Measurements from ENCODE around the gene LOC101059915.

LOC101059915 gene

GRCh38 chrX:71667328-71668247, at the start of gene LOC101059915:
Gene LOC101059915, plus strand, starts transcription at chrX:71667546.
- no peak for DNase-seq (ENCODE audit: low spot score)

DNA sequence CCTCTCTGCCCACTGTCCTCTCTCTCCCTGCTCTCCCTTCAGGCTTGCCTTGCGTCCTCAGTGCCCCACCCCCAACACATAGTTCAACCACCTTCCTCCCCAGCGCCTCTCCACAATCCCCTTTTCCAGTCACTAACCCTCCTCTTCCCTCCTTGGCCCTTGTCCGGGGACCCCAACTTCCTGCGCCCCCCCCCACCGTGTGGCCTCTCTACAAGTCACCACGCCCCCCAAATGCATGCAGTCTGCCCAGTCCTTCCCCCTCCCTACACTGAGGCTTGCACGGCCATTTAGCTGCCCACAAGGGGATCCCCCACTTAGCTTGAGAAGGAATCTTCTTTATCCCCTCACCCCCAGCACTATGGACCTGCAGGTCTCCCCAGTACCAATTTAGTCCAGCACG, 49.6 kb upstream of the LOC101059915 start:
- no peak for DNase-seq (ENCODE audit: low spot score)

DNA sequence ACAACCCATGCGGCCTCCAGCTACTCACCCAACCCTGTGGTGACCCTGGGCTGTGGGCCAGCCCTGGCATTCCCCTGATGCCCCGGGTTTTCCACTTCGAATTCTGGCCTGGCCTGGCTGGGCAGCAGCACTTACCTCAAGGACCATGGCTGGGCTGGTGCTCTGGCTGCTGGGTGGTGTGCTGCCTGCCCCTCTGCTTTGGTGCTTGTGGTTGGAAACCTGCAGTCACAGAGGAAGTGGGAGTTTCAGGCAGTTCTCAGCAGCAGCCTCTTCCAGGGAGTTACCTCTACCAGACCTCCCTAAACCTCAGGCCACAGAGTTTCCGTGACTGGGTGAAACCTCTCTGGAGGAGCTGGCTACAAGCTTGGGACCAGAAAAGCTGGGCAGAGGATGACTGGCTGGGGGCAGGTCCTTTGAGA, 49.0 kb upstream of the LOC101059915 start, which contains the start of gene CXCR3:
Gene CXCR3 (minus strand): TSS at position 209 of the 419 bp plus-strand sequence. CDS start 62 bp downstream, at position 147.
- peak; percentile 60 for DNase-seq (ENCODE audit: low spot score)

- no peak for DNase-seq (ENCODE audit: low spot score)
Observed at GRCh38 chrX:71618787-71619186, 48.6 kb upstream of the LOC101059915 start.

GRCh38 chrX:71619193-71619592, 48.2 kb upstream of the LOC101059915 start:
- DNase-seq (ENCODE audit: low spot score): peak; percentile 38

GRCh38 chrX:71619986-71620385, 47.4 kb upstream of the LOC101059915 start:
- DNase-seq (ENCODE audit: low spot score): no peak

GRCh38 chrX:71621603-71622002, 45.7 kb upstream of the LOC101059915 start:
- DNase-seq (ENCODE audit: low spot score): no peak

DNA sequence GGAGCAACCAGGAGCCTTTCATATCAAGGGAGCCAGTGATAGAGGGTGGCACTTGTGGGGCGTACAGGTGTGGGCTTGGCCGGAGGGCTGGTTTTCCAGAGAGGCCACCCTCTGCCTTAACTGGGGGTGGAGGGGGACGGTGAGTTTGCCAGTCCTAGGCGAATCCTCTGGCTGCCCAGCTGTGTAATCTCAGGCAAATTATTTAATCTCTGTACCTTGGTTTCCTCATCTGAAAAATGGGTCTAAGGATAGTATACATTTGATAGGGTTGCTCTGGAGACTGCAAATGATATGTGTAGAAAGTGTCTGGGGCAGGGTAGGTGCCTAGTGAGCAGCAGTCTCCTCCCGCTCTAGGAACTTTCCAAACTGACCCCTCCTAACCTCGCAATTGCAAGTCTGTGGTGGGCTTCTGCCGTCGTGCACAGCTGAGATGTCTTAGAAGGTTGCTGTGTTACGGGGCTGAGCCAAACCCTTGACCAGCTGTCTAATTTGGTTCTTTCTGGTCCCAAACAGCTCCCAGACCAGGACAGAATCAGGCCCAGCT, 45.2 kb upstream of the LOC101059915 start:
- no peak for DNase-seq (ENCODE audit: low spot score)

DNA sequence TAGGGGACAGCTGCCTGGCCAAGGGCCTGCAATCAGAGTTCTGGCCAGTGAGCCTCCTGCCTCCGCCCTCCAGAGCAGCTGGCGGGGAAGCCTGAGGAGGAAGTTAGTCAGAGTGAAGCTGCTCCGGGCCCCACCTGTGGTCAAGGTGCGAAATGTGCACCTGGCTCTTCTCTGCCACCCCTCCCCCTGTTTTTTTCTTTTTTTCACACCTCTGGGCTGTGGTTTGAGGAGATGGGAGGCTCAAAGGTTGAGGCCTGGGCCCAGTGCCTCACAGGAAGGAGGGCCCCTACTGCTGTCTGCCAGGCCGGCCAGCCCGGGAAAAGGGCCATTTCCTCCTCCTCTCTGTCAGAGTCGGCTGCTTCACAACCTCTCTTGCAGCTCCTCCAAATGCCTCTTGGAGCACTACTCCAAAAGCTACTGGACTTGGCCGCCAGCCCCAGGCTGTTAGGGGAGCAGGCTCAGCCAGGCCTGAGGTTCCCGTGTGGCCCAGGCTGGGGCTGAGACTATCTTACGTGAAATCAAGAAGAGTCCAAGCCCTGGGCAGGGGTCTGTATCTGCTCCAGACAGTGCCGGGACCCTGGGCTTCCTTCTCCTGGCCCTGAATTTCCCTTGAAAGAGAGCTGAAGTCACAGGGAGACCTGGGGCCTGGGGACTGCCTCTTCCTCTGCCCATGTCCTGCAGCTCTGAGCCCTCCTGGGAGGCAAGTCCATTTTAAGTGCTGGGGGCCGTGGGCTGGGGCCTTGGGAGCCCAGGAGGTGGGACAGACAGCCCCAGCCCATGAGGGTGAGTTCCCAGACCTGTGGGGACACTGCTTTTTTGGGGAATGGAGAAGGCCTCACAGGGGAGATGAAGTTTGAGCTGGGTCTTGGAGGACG, 44.5 kb upstream of the LOC101059915 start:
- DNase-seq (ENCODE audit: low spot score): peak; percentile 81

DNA sequence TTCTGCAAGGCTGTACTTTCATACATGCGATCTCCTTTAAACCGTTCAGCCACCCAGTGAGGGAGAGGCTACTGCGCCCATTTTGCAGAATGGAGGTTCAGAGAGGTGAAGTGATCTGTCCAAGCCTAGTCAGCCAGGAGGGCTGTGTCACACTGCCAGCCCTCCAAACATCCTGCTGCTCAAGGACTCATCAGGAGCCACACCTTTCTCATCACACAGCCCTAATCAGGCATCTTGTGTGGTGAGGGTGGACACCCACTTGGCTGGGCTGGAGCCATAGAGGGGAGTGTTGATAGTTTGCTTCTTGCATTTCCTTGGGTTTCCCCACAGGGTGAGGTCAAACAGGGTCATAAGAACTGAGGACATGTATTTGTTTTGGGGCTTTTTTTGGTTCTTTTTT, 43.6 kb upstream of the LOC101059915 start:
- DNase-seq (ENCODE audit: low spot score): no peak

GRCh38 chrX:71625471-71625870, 41.9 kb upstream of the LOC101059915 start:
- DNase-seq (ENCODE audit: low spot score): no peak

- DNase-seq (ENCODE audit: low spot score): no peak
Observed at GRCh38 chrX:71626576-71626975, 40.8 kb upstream of the LOC101059915 start.

GRCh38 chrX:71627588-71628404, 39.5 kb upstream of the LOC101059915 start:
- DNase-seq (ENCODE audit: low spot score): no peak

DNA sequence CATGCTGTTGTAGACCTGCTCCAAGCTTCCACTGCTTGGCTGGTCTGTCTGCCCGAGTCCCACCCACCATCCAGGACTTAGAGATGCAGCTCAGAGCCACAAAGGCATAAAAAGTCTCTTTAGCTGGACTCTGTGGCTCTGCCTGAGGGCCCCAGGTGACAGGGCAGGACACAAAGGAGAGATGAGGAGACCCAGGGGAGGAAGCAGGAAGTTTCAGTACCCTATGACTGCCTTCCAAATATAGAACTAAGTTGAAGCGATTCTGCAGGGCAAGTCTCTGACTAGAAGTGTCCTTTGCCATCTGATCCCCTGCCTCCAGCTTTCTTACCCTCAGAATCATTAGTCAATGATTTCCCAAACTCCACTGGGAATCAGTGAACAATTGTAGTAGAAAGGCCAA, 37.9 kb upstream of the LOC101059915 start:
- DNase-seq (ENCODE audit: low spot score): no peak

DNA sequence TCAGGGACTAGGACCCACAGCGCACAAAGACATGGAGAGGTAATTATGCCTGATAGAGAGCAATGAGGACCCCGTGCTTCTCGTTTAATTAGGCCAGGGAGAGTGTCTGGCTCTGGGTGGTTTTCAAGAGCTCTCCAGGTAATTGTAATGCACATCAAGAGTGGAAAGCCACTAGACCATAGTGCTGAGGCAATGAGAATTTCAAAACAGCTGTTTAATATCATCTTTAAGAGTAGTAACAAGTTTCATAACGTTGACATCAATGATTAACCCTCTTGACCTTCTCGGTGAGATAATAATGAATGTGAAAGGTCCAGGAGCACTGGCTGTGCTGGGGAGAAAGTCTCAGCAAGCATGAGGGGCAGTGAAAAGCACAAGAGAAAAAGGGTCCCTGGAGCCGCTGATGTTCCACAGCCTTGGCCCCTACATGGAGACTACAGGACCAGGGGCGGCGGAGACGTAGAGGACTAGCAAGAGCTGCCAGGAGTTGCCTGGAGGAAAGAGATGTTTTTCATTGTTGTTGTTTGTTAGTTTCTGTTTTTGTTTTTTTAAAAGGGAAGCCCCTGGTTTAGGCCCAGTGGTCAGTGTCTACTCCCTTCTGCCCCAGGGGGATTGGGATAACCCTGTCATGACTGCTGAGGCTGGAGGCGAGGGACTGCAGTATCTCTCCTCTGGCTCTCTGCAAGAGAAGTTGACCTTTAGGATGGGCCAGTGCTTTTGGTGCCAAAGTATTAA, 34.3 kb upstream of the LOC101059915 start:
- no peak for DNase-seq (ENCODE audit: low spot score)

GRCh38 chrX:71634366-71634765, 33.0 kb upstream of the LOC101059915 start:
- DNase-seq (ENCODE audit: low spot score): no peak

DNA sequence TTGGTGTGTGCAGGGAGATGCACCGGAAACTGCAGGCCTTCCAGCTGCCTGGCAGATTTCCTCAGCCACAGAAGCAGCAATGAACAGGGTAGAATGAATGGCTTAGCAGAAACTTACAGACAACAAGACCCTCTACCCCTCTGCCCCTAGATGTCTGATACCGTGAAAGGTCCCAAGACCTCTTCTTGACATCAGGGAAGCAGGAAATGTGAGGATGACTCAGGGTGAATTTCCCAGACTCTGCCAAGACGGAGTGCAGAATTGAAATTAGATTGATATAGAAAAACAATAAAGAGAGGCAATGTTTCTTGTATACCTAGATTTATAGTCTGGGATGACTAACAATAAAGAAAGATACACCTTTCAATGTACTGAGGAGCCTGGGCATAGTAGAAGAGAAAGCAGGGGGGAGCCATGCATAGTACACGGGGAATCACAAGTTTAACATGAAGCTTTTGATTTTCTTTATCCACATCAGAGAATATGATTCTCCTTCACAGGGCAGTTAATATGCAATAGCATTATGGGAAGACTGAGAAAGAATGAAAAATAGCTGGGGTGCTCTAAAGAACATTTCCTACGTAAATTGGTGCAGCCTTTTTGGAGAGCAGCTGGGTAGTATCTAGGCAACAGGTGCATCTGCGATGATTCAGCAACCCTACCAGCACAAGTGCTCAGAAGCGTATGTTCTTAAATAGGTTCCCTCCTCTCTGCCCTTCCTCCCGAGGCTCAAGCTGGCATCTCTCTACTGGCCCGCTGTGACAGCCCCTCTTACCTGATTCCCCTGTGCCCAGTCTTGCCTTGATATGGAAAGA, 30.7 kb upstream of the LOC101059915 start:
- DNase-seq (ENCODE audit: low spot score): no peak

DNA sequence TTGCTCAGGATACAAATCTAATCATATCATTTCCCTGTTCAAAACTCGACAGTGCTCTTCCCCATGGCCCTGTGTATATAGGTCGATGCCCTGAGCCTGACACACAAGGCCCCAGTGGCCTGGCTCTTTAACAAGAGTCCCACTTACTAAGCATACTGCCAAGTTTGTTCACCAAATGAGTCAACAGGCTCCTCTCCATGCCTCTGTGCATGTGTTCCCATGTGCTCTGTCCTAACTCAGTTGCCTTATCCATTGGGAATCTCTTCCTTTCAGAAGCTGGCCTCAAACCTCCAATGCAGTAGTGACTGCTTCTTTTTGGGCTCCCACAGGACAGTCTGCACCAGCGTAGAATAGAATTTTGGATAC, 30.1 kb upstream of the LOC101059915 start:
- no peak for DNase-seq (ENCODE audit: low spot score)

- no peak for DNase-seq (ENCODE audit: low spot score)
Observed at GRCh38 chrX:71637848-71638247, 29.5 kb upstream of the LOC101059915 start.

- DNase-seq (ENCODE audit: low spot score): no peak
Observed at GRCh38 chrX:71638409-71638808, 28.9 kb upstream of the LOC101059915 start.
